Mucosa of descending colon (tissue), 3 donors: Measurements from ENCODE around the gene ADAMTS17. TPM values are rescaled to one million over a fixed set of nuclear protein-coding genes. Genes with fewer than 3 reads are reported as not detected.

Experiments
- ATAC-seq: fragments of 200-7000 bp; cut with Tn5 transposase; one replicate; pipeline ENCODE4 v1.9.1; 2020; ENCODE audit warnings: mild to moderate bottlenecking, moderate library complexity
- DNase-seq, 3 donors: peaks; one replicate each; pipeline ENCODE4 v3.0.0-alpha.2; 2020
- H3K36me3 ChIP-seq: fragments of 200-600 bp; one replicate; pipeline ENCODE4 v1.8.0; 2021; ENCODE audit warnings: low read depth, mild to moderate bottlenecking
- H3K4me1 ChIP-seq: fragments of 200-600 bp; one replicate; pipeline ENCODE4 v1.8.0; 2021; ENCODE audit warnings: low read depth, mild to moderate bottlenecking
- H3K4me3 ChIP-seq: fragments of 200-600 bp; one replicate; pipeline ENCODE4 v1.8.0; 2021; ENCODE audit warnings: mild to moderate bottlenecking
- H3K9me3 ChIP-seq: fragments of 200-600 bp; one replicate; pipeline ENCODE4 v1.8.0; 2021; ENCODE audit warnings: mild to moderate bottlenecking
- intact Hi-C, 2 donors: fragments of 100-400 bp; cut with DNase I in 1 of 2; cut with micrococcal nuclease in 1 of 2; formaldehyde crosslinking; loops; one replicate each; pipeline versions ENCODE4 v1.11.0 to v1.11.1; 2022; cut with DNase I, micrococcal nuclease
- total RNA-seq, 3 donors: library from RNA; stranded (reverse); fragmentation: NEBNext Ultra II Directional in 2 of 3; extraction: Animal tissue kit (Norgen Biotek cat#: 25700) in 2 of 3; gene quantifications; one replicate each; pipeline versions ENCODE4 v1.2.1 to v1.2.4, GENCODE V29; 2021 to 2023
- TF ChIP-seq, protein P1 (sequence below): fragments of 200-600 bp; IDR thresholded peaks from one replicate; pipeline ENCODE4 v1.8.0; 2022; ENCODE audit warnings: antibody characterized with exemption, mild to moderate bottlenecking
- donor health status: DM: no; HTN: no; CAD: no; lungs with moderate emphysema.
- donor health status: DM: no; HTN: no; CAD: no.
- donor health status: DM: no; HTN: yes; CAD: no.

ADAMTS17 gene
- total RNA-seq, 3 donors from 2014 or later, result 5.2 to 13.8 (median 6.3) TPM

DNA sequence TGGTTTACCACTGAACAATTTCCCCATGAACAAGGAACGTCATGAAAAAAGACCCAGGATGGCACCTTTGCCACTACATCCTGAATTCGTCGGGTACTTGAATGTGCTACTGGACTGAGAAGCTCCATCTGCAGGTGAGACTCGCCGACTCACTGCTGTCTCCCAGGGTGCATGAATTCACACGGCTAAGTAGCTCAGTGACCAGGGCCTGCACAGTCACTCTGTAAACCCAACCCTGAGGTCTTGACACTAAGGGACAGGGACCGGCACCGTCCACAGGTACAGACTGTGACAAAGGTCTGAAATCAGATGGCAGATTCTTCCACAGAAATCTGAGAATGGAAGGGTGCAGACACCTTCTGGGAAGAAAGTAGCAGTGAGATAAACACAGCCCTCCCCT lies 187.4 kb downstream of the ADAMTS17 start:
- TF ChIP-seq, protein P1, sequence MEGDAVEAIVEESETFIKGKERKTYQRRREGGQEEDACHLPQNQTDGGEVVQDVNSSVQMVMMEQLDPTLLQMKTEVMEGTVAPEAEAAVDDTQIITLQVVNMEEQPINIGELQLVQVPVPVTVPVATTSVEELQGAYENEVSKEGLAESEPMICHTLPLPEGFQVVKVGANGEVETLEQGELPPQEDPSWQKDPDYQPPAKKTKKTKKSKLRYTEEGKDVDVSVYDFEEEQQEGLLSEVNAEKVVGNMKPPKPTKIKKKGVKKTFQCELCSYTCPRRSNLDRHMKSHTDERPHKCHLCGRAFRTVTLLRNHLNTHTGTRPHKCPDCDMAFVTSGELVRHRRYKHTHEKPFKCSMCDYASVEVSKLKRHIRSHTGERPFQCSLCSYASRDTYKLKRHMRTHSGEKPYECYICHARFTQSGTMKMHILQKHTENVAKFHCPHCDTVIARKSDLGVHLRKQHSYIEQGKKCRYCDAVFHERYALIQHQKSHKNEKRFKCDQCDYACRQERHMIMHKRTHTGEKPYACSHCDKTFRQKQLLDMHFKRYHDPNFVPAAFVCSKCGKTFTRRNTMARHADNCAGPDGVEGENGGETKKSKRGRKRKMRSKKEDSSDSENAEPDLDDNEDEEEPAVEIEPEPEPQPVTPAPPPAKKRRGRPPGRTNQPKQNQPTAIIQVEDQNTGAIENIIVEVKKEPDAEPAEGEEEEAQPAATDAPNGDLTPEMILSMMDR, result no peak
- H3K4me1 ChIP-seq, result no peaks in the 10 kb centered on the region
- intact Hi-C loops, result no loop called here
- no peaks in the 10 kb centered on the region for H3K9me3 ChIP-seq
- no peaks in the 10 kb centered on the region for H3K36me3 ChIP-seq
- DNase-seq, result no peak
- ATAC-seq, result no peak
- H3K4me3 ChIP-seq, result no peak overlapping the region

DNA sequence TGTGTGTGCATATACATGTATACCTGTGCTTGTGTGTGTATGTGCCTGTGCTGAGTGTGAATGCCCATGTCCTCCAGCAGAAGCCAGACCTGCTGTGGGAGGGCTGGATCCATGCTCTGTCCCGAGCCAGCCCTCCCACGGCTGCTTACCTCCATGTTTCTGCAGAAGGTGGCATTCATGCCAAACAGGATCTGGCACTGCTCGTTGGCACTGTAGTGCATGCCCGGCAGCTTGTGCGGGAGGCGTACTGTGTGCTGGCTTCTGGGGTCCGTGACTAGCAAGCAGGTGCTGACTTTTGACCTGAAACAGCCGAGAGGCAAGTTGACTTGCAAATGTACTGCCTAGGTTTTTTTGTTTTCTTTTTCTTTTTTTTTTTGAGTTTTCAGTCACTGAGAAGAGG lies 189.3 kb downstream of the ADAMTS17 start:
- H3K36me3 ChIP-seq, result no peaks in the 10 kb centered on the region
- no peak for DNase-seq
- no peak for ATAC-seq
- TF ChIP-seq, protein P1, result no peak
- H3K4me3 ChIP-seq, result no peak overlapping the region
- intact Hi-C loops, result no loop called here
- no peaks in the 10 kb centered on the region for H3K4me1 ChIP-seq
- peaks cover 19% of the 10 kb centered on the region for H3K9me3 ChIP-seq

- peaks cover 25% of the 10 kb centered on the region for H3K9me3 ChIP-seq
- no peaks in the 10 kb centered on the region for H3K4me1 ChIP-seq
- TF ChIP-seq, protein P1, result no peak
- H3K36me3 ChIP-seq, result no peaks in the 10 kb centered on the region
- intact Hi-C loops, result no loop called here
- no peak overlapping the region for H3K4me3 ChIP-seq
- ATAC-seq, result no peak
- no peak for DNase-seq
Observed at GRCh38 chr15:100150906-100151305, 190.9 kb downstream of the ADAMTS17 start.

DNA sequence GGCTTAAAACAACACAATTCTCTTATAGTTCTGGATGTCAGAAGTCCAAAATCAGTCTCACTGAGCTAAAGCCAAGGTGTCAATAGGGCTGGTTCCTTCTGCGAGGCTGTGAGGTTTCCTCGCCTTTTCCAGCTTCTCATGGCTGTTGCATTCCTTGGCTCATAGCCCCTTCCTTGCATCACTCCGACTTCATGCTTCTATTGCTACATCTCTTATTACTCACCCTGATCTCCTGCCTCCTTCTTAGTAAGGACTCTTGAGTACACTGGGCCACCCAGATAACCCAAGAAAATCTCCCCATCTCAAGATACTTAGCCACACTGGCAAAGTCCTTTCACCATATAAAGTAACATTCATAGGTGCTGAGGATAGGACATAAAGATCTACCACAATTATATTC lies 193.9 kb downstream of the ADAMTS17 start:
- no peak for ATAC-seq
- TF ChIP-seq, protein P1, result no peak
- Histone ChIP-seq H3K36me3 (no peaks in the 10 kb centered on the region), H3K9me3 (peaks cover 25% of the 10 kb centered on the region), H3K4me1 (no peaks in the 10 kb centered on the region), H3K4me3 (no peak overlapping the region)
- DNase-seq, result no peak
- intact Hi-C loops, result no loop called here

DNA sequence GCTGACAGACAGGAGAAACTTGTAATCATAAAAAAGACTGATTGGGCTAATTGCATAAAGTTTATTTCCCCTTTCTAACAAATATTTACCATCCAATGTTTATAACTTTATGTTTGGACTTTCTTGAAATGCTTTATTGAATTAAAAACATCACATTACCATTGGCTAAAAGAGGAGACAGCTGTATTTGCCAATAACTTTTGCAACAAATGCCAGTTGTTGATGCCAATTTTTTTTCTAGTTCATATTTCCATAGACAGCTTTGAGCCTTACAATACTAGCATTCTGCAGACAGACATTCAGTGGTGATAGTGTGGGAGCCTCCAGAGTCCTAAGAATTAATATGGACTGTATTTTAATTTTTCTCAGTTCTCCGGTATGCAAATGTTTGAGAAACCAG lies 198.4 kb downstream of the ADAMTS17 start:
- DNase-seq (no peak), ATAC-seq (no peak)
- Histone ChIP-seq H3K4me3 (no peak overlapping the region), H3K9me3 (peaks cover 15% of the 10 kb centered on the region), H3K4me1 (peaks cover 4% of the 10 kb centered on the region), H3K36me3 (no peaks in the 10 kb centered on the region)
- TF ChIP-seq, protein P1, result no peak
- intact Hi-C loops, result no loop called here

GRCh38 chr15:100141311-100142001 lies 200.3 kb downstream of the ADAMTS17 start:
- H3K4me3 ChIP-seq, result no peak overlapping the region
- TF ChIP-seq, protein P1, result no peak
- peak; percentile 48 for ATAC-seq

More at GRCh38 chr15:100141311-100142001, 200.3 kb downstream of the ADAMTS17 start:
- intact Hi-C loops, result no loop called here
- H3K4me1 ChIP-seq, result peaks cover 4% of the 10 kb centered on the region
- no peaks in the 10 kb centered on the region for H3K36me3 ChIP-seq
- peak in 1 of 3 donors; percentile 11 for DNase-seq
- no peaks in the 10 kb centered on the region for H3K9me3 ChIP-seq
